Calu3 (cell line): ENCODE results near the gene SRP9. TPM values are rescaled to one million over a fixed set of nuclear protein-coding genes. Genes with fewer than 3 reads are reported as not detected.

Source experiments
- BruUV-seq: library from RNA; stranded (reverse); fragments of 400-500 nt; replicated peaks from 2 replicates; lab custom pipeline; 2021; lab: Mats Ljungman, UMichigan
- CTCF ChIA-PET: fragments of 300-600 bp; sonication (Branson Sonifier 250); formaldehyde crosslinking; loops from one replicate; lab custom pipeline; 2022; ENCODE audit warnings: antibody characterized with exemption; lab: Charles Lee
- DNase-seq: peaks from one replicate; pipeline ENCODE4 v3.0.0; 2022
- H3K27ac Mint-ChIP-seq: one replicate; pipeline ENCODE4 v1.8.0; 2022; ENCODE audit warnings: mixed read lengths; ENCODE audit not compliant: unreplicated experiment
- H3K27me3 Mint-ChIP-seq: one replicate; pipeline ENCODE4 v1.8.0; 2022; ENCODE audit warnings: mixed read lengths; ENCODE audit not compliant: unreplicated experiment
- H3K36me3 Mint-ChIP-seq: one replicate; pipeline ENCODE4 v1.8.0; 2022; ENCODE audit warnings: mild to moderate bottlenecking, moderate library complexity, mixed read lengths; ENCODE audit not compliant: insufficient read depth, unreplicated experiment
- H3K4me1 Mint-ChIP-seq: one replicate; pipeline ENCODE4 v1.8.0; 2022; ENCODE audit warnings: mild to moderate bottlenecking, low read depth, mixed read lengths; ENCODE audit not compliant: unreplicated experiment
- H3K4me3 Mint-ChIP-seq: one replicate; pipeline ENCODE4 v1.8.0; 2022; ENCODE audit warnings: mild to moderate bottlenecking, low read depth, moderate library complexity, mixed read lengths; ENCODE audit not compliant: unreplicated experiment
- H3K9me3 Mint-ChIP-seq: one replicate; pipeline ENCODE4 v1.8.0; 2022; ENCODE audit warnings: low read depth, mixed read lengths; ENCODE audit not compliant: unreplicated experiment
- intact Hi-C: fragments of 100-400 bp; cut with micrococcal nuclease; formaldehyde crosslinking; loops from one replicate; pipeline ENCODE4 v1.10.0; 2022; ENCODE audit not compliant: unreplicated experiment
- total RNA-seq: library from RNA; stranded (reverse); gene quantifications from 2 replicates; pipeline ENCODE4 v1.2.3, GENCODE V29; 2022
- TF ChIP-seq, protein P1 (sequence below): fragments of 200-600 bp; IDR thresholded peaks from one replicate; pipeline ENCODE4 v1.8.0; 2022; ENCODE audit warnings: antibody characterized with exemption; ENCODE audit not compliant: unreplicated experiment

Gene SRP9
- total RNA-seq, 1 experiment from 2014 or later: 312 TPM

DNA sequence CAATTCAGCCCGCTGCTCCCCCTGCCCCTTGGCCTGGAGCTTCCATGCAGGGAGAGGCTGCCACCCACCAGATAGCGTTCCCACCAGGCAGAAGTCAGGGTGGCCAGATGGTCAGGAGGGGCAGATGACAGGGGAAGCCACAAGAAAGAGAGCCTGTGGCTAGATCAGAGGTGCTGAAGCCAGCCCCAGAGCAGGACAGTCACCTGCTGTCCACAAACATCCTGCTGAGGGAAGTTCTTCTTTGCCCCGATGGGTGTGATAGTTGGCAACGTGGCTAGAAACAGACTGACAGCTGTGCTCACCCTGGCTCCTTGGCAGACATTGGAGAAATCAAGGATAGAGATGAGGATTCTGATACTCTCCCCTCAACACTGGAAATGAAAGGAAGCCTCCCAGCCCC lies 27.2 kb upstream of the SRP9 start:
- TF ChIP-seq, protein P1, sequence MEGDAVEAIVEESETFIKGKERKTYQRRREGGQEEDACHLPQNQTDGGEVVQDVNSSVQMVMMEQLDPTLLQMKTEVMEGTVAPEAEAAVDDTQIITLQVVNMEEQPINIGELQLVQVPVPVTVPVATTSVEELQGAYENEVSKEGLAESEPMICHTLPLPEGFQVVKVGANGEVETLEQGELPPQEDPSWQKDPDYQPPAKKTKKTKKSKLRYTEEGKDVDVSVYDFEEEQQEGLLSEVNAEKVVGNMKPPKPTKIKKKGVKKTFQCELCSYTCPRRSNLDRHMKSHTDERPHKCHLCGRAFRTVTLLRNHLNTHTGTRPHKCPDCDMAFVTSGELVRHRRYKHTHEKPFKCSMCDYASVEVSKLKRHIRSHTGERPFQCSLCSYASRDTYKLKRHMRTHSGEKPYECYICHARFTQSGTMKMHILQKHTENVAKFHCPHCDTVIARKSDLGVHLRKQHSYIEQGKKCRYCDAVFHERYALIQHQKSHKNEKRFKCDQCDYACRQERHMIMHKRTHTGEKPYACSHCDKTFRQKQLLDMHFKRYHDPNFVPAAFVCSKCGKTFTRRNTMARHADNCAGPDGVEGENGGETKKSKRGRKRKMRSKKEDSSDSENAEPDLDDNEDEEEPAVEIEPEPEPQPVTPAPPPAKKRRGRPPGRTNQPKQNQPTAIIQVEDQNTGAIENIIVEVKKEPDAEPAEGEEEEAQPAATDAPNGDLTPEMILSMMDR: no peak
- intact Hi-C loops: no loop called here
- Mint-ChIP-seq H3K27ac (no peak overlapping the region), H3K4me1 (peaks cover 30% of the 10 kb centered on the region), H3K27me3 (no peaks in the 10 kb centered on the region), H3K9me3 (no peaks in the 10 kb centered on the region), H3K4me3 (no peak overlapping the region), H3K36me3 (peaks cover 6% of the 10 kb centered on the region)
- CTCF ChIA-PET: interaction anchor here (0.6 kb wide), 1 partner anchor 24 kb away, joined by 3 read pairs; no protein-coding TSS in a partner anchor
- DNase-seq: no peak
- no TSS peak for BruUV-seq

DNA sequence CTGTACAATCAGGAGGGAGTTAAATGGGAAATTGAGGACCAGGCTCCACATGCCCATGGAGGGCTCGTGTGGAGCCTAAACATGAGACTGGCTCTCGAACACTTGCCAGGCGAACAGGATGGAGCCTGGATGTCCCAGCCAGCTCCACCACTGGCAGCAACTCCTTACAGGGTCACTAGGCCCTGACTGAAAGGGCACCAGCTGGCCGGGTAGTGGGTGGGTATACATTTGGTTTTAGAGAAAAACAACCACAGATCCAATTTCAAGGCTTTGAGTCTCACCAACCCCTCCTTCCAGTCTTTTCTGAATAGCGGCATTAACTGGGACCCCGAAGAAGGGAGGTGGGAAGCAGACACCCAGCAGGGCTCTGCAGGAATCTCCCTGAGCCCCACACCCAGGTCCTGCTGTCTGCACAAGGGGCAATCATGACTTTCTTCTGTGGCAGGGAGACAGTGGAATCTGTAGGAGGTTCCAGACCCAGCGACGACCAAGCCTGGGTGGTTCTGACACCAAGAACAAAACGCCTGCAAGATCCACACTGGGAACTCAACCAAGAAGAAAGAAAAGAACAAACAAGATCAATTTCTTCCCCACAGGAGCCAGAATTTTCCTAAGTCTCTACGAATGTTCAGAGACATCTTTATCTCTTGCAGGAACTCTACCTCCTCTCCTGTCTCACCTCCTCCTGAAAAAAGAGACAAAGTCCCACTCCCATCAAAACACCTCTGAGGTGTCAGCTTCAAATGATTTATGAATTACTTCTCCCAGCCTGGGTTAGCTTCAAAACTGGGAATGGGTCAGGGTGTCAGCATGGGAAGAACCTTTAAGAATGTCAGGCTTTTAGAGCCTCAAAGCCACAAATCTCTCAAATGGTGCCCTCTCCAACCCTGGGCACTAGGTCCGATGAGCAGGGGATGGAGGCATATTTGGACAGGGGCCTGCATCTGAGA lies 26.5 kb upstream of the SRP9 start:
- CTCF ChIA-PET: interaction anchor here (1.4 kb wide), 1 partner anchor 20 kb away, joined by 4 read pairs; no protein-coding TSS in a partner anchor
- intact Hi-C loops: no loop called here

DNA sequence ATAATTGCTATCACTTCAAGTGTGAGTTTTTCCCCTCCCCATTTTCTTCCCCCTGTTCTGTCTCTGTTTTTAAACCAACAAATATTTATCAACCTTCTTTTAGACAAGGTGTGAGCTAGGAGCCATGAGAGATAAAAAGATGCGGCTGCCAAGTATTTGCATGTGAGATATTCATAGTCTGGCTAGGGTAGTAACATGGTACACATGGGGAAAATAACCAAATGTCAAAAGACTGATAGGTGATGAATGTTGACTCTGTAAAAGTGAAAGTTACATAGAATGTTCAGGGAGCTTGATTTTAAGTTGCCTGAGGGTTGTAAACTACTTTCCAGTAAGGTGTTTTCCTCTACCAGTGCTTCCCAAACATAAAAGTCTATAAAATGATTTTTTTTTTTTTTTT lies 25.4 kb upstream of the SRP9 start:
- H3K27me3 Mint-ChIP-seq: no peaks in the 10 kb centered on the region
- no peak overlapping the region for H3K4me3 Mint-ChIP-seq
- BruUV-seq: no TSS peak
- no peak overlapping the region for H3K27ac Mint-ChIP-seq
- H3K4me1 Mint-ChIP-seq: peaks cover 27% of the 10 kb centered on the region
- no peak for DNase-seq
- peaks cover 6% of the 10 kb centered on the region for H3K36me3 Mint-ChIP-seq
- TF ChIP-seq, protein P1: no peak
- intact Hi-C loops: no loop called here
- CTCF ChIA-PET: interaction anchor here (0.7 to 1.4 kb wide), 2 partner anchors 19 to 270 kb away, joined by 4 to 5 read pairs; no protein-coding TSS in a partner anchor
- H3K9me3 Mint-ChIP-seq: no peaks in the 10 kb centered on the region

More for the DNA sequence above, 26.5 kb upstream of the SRP9 start:
- H3K27ac Mint-ChIP-seq: no peak overlapping the region
- no peak overlapping the region for H3K4me3 Mint-ChIP-seq
- H3K27me3 Mint-ChIP-seq: no peaks in the 10 kb centered on the region
- no TSS peak for BruUV-seq
- peaks cover 6% of the 10 kb centered on the region for H3K36me3 Mint-ChIP-seq
- no peak for DNase-seq
- TF ChIP-seq, protein P1: no peak
- H3K4me1 Mint-ChIP-seq: peaks cover 29% of the 10 kb centered on the region
- H3K9me3 Mint-ChIP-seq: no peaks in the 10 kb centered on the region

DNA sequence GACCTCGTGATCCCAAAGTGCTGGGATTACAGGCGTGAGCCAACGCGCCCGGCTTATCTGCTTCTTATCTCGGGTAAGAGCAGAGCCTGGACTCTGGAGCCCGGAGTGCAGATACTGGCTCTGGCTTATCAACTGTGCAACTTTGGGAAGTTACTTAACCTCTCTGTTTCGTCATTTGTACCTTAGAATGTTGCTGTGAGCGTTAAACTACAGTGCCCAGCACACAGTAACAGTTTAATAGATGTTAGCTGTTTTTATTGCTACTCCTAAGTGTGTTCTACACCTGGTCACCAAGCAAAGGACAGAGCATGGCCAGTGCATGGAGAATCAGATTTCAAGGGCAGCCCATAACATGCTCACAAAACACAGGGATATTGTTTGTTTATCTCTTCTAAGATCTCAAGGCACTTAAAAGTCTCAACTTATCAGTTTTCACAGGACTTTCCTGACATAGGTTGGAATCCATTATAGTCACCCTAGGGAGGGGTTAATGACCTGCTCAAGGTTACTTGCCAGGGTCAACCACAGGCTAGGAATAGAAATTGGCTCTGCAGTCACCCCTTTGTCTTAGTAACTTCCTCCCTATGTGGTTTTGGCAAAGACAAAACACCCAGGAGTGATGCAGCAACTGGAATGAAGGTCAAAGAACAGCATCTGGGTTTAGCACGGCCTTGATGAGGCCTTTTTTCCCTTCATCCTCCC lies 22.5 kb upstream of the SRP9 start:
- Mint-ChIP-seq H3K4me1 (peaks cover 15% of the 10 kb centered on the region), H3K36me3 (no peaks in the 10 kb centered on the region), H3K27ac (no peak overlapping the region), H3K9me3 (no peaks in the 10 kb centered on the region), H3K4me3 (no peak overlapping the region), H3K27me3 (no peaks in the 10 kb centered on the region)
- TF ChIP-seq, protein P1: no peak
- no TSS peak for BruUV-seq
- no peak for DNase-seq
- intact Hi-C loops: no loop called here
- CTCF ChIA-PET: interaction anchor here (2.2 kb wide), 1 partner anchor 8 kb away, joined by 12 read pairs; no protein-coding TSS in a partner anchor
